Parathyroid adenoma (tissue), 2 donors: ENCODE results near the gene TMEM140.

ENCODE experiments used
- H2AFZ ChIP-seq: fragments of 300-600 bp; sonication (generic); one replicate; pipeline ENCODE4 v1.7.0; 2017; ENCODE audit warnings: antibody characterized with exemption, mild to moderate bottlenecking
- H3K27ac ChIP-seq: fragments of 300-600 bp; sonication (generic); one replicate; pipeline ENCODE4 v1.7.0; 2017
- H3K27me3 ChIP-seq: fragments of 300-600 bp; sonication (generic); one replicate; pipeline ENCODE4 v1.7.0; 2017; ENCODE audit warnings: low read length; ENCODE audit not compliant: control insufficient read depth, insufficient read depth
- H3K36me3 ChIP-seq: fragments of 300-600 bp; sonication (generic); one replicate; pipeline ENCODE4 v1.7.0; 2017; ENCODE audit warnings: low read length; ENCODE audit not compliant: control insufficient read depth, insufficient read depth
- H3K4me1 ChIP-seq: fragments of 300-600 bp; sonication (generic); one replicate; pipeline ENCODE4 v1.7.0; 2017; ENCODE audit warnings: control low read depth
- H3K4me2 ChIP-seq: fragments of 300-600 bp; sonication (generic); one replicate; pipeline ENCODE4 v1.7.0; 2017; ENCODE audit warnings: low read length
- H3K4me3 ChIP-seq: fragments of 300-600 bp; sonication (generic); one replicate; pipeline ENCODE4 v1.7.0; 2017; ENCODE audit warnings: low read depth, low read length
- H3K79me2 ChIP-seq: fragments of 300-600 bp; sonication (generic); one replicate; pipeline ENCODE4 v1.7.0; 2017; ENCODE audit warnings: control low read depth
- H3K9ac ChIP-seq: fragments of 300-600 bp; sonication (generic); one replicate; pipeline ENCODE4 v1.7.0; 2017; ENCODE audit warnings: mild to moderate bottlenecking
- H3K9me3 ChIP-seq: fragments of 300-600 bp; sonication (generic); one replicate; pipeline ENCODE4 v1.7.0; 2017; ENCODE audit warnings: low read length; ENCODE audit not compliant: control insufficient read depth
- TF ChIP-seq, protein P1 (sequence below): fragments of 300-600 bp; sonication (generic); IDR thresholded peaks from one replicate; pipeline ENCODE4 v1.7.0; 2017; ENCODE audit warnings: antibody characterized with exemption, mild to moderate bottlenecking
- donor health status: primary hyperparathyroidism.

Gene TMEM140

GRCh38 chr7:135197906-135198655, 50.2 kb downstream of the TMEM140 start:
- no peak overlapping the region for H3K9ac ChIP-seq
- no peak overlapping the region for H3K4me2 ChIP-seq
- no peak overlapping the region for H3K4me3 ChIP-seq
- no peaks in the 10 kb centered on the region for H3K36me3 ChIP-seq
- H2AFZ ChIP-seq = no peak overlapping the region
- H3K27ac ChIP-seq = no peak overlapping the region
- H3K27me3 ChIP-seq = no peaks in the 10 kb centered on the region
- peaks cover 4% of the 10 kb centered on the region for H3K4me1 ChIP-seq
- H3K9me3 ChIP-seq = no peaks in the 10 kb centered on the region
- TF ChIP-seq, protein P1, sequence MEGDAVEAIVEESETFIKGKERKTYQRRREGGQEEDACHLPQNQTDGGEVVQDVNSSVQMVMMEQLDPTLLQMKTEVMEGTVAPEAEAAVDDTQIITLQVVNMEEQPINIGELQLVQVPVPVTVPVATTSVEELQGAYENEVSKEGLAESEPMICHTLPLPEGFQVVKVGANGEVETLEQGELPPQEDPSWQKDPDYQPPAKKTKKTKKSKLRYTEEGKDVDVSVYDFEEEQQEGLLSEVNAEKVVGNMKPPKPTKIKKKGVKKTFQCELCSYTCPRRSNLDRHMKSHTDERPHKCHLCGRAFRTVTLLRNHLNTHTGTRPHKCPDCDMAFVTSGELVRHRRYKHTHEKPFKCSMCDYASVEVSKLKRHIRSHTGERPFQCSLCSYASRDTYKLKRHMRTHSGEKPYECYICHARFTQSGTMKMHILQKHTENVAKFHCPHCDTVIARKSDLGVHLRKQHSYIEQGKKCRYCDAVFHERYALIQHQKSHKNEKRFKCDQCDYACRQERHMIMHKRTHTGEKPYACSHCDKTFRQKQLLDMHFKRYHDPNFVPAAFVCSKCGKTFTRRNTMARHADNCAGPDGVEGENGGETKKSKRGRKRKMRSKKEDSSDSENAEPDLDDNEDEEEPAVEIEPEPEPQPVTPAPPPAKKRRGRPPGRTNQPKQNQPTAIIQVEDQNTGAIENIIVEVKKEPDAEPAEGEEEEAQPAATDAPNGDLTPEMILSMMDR = no peak
- H3K79me2 ChIP-seq = no peaks in the 10 kb centered on the region

DNA sequence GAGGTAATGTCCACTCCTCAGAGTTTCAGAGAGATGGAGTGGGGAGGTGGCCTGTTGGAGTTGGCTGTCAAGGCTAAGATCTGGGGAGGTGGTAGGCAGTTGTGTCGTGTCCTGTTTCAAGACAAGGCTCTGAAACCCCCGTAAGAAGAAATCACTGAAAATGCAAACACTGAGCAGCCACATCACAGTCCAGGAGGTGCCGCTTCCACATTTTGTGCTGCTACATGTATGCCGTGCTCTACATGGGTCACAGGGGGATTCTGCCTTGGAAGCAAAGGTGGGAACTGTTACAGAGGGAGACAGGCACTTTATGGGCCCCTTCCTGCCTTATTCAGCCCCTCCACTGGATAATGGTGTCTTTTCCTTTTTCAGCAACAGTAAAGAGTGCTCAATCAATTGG, 51.6 kb downstream of the TMEM140 start:
- Histone ChIP-seq H3K4me2 (no peak overlapping the region), H3K4me3 (no peak overlapping the region), H3K27me3 (no peaks in the 10 kb centered on the region), H3K9ac (no peak overlapping the region), H3K36me3 (no peaks in the 10 kb centered on the region), H3K4me1 (peaks cover 4% of the 10 kb centered on the region), H3K79me2 (no peaks in the 10 kb centered on the region), H3K9me3 (no peaks in the 10 kb centered on the region), H3K27ac (no peak overlapping the region), H2AFZ (no peak overlapping the region)
- TF ChIP-seq, protein P1 = no peak

DNA sequence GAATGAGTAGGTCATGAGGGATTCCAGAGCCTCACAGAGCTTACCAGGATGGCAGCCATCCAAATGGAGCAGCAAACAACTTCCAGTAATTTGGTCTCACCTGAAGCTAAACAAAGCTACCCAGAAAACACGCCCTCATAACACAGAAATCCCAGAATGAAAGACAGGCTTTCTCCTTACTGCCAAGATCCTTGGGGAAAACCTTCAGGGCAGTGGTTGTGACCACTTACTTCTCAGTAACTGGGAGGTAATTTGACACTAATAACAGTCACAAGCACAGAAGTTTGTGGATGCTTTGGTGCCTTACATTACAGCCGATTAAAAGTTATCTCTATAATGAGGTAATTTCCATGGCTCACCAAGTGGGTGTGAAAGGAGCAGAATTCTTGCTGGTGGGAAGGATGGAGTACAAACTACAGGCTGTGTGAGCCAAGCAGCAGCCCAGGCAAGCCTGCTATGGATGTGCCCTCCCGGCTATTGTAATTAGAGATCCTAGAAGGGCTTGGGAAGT, 53.0 kb downstream of the TMEM140 start:
- no peak overlapping the region for H2AFZ ChIP-seq
- H3K9me3 ChIP-seq = no peaks in the 10 kb centered on the region
- H3K36me3 ChIP-seq = no peaks in the 10 kb centered on the region
- peaks cover 4% of the 10 kb centered on the region for H3K4me1 ChIP-seq
- TF ChIP-seq, protein P1 = no peak
- no peak overlapping the region for H3K4me3 ChIP-seq
- H3K27ac ChIP-seq = no peak overlapping the region
- no peak overlapping the region for H3K4me2 ChIP-seq
- no peaks in the 10 kb centered on the region for H3K27me3 ChIP-seq
- no peak overlapping the region for H3K9ac ChIP-seq
- no peaks in the 10 kb centered on the region for H3K79me2 ChIP-seq

GRCh38 chr7:135201350-135201749, 53.5 kb downstream of the TMEM140 start:
- H3K9me3 ChIP-seq = no peaks in the 10 kb centered on the region
- H3K9ac ChIP-seq = no peak overlapping the region
- no peak overlapping the region for H3K27ac ChIP-seq
- H2AFZ ChIP-seq = no peak overlapping the region
- H3K4me3 ChIP-seq = no peak overlapping the region
- H3K4me1 ChIP-seq = peaks cover 4% of the 10 kb centered on the region
- TF ChIP-seq, protein P1 = no peak
- H3K27me3 ChIP-seq = no peaks in the 10 kb centered on the region
- H3K79me2 ChIP-seq = no peaks in the 10 kb centered on the region
- no peak overlapping the region for H3K4me2 ChIP-seq
- H3K36me3 ChIP-seq = no peaks in the 10 kb centered on the region

DNA sequence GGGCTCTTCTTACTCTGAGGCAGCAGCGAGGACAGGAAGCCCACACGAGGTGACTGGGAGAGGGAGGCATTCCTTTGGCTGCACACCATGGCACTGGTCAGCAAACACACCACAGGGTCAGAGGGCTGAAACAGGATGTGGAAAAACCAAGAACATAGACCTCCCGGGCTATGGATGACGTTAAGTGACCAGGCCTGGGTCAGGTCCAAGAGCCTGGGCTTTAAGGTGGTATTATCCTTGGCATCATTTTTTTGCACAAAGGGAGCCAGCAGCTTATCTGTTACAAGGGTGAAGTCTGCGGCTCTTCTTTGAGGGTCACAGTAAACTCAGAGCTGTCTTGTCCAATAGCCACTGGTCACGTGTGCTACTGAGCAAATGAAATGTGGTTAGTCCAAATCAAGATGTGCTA, 56.5 kb downstream of the TMEM140 start:
- Histone ChIP-seq H3K4me3 (no peak overlapping the region), H2AFZ (no peak overlapping the region), H3K36me3 (no peaks in the 10 kb centered on the region), H3K9me3 (no peaks in the 10 kb centered on the region), H3K27ac (no peak overlapping the region), H3K4me2 (no peak overlapping the region), H3K79me2 (no peaks in the 10 kb centered on the region), H3K4me1 (peaks cover 4% of the 10 kb centered on the region), H3K27me3 (no peaks in the 10 kb centered on the region), H3K9ac (no peak overlapping the region)
- TF ChIP-seq, protein P1 = no peak
